ENCODE data around the gene ZNF627.

- no peak for TF ChIP-seq EP300 (IDR thresholded peaks at IDR 0.05; ENCODE audit: borderline replicate concordance in 1 of 2, low read depth in 2 of 2, low read length in 2 of 2)
- no peak for TF ChIP-seq PHF8 (conservative IDR thresholded peaks at IDR 0.05; ENCODE audit: low read depth, low read length)
- TF ChIP-seq CTCF (IDR thresholded peaks at IDR 0.05; ENCODE audit: control extremely low read depth in 1 of 3, insufficient read depth in 1 of 3, low read depth in 1 of 3, low read length in 3 of 3) = no peak
- no peak for TF ChIP-seq ZNF274 (IDR thresholded peaks at IDR 0.05; ENCODE audit: borderline replicate concordance, extremely low read depth, low read length)
- TF ChIP-seq EZH2 (IDR thresholded peaks at IDR 0.05; ENCODE audit: low read depth, low read length, severe bottlenecking) = no peak
- no peak for TF ChIP-seq MAX (IDR thresholded peaks at IDR 0.05)
- TF ChIP-seq JUN (IDR thresholded peaks at IDR 0.05; ENCODE audit: low read depth, low read length) = no peak
- TF ChIP-seq HDAC2 (IDR thresholded peaks at IDR 0.05; ENCODE audit: borderline replicate concordance in 1 of 2, low read depth in 2 of 2, low read length in 2 of 2) = no peak
- TF ChIP-seq RAD21 (IDR thresholded peaks at IDR 0.05 in 1 of 2, conservative IDR thresholded peaks at IDR 0.05 in 1 of 2; ENCODE audit: low read depth in 2 of 2, low read length in 2 of 2) = no peak
Measured at GRCh38 chr19:11652492-11652891, 55.2 kb downstream of the ZNF627 start.
